Endodermal cell (in vitro differentiated cells): ENCODE data around the gene ARHGEF40. TPM values are rescaled to one million over a fixed set of nuclear protein-coding genes. Genes with fewer than 3 reads are reported as not detected.

ENCODE experiments used
- DNase-seq: peaks from one replicate; pipeline ENCODE4 v3.0.0-alpha.2; 2017
- H3K27ac ChIP-seq: 2 replicates; pipeline ENCODE4 v1.5.1; 2013; ENCODE audit warnings: mild to moderate bottlenecking, low read depth, low read length, moderate library complexity
- H3K27me3 ChIP-seq: 2 replicates; pipeline ENCODE4 v1.6.1; 2013; ENCODE audit warnings: mild to moderate bottlenecking, low read length, moderate library complexity; ENCODE audit not compliant: insufficient read depth, control insufficient read depth, poor library complexity, severe bottlenecking
- H3K36me3 ChIP-seq: 2 replicates; pipeline ENCODE4 v1.7.0; 2013; ENCODE audit warnings: mild to moderate bottlenecking, low read length, moderate library complexity; ENCODE audit not compliant: control insufficient read depth, insufficient read depth
- H3K4me1 ChIP-seq: one replicate; pipeline ENCODE4 v1.7.0; 2013; ENCODE audit warnings: low read length; ENCODE audit not compliant: control insufficient read depth, insufficient read depth
- H3K4me3 ChIP-seq: 2 replicates; pipeline ENCODE4 v1.5.1; 2013; ENCODE audit warnings: mild to moderate bottlenecking, low read length, moderate library complexity
- H3K9ac ChIP-seq: 2 replicates; pipeline ENCODE4 v1.6.1; 2013; ENCODE audit warnings: mild to moderate bottlenecking, low read length, moderate library complexity; ENCODE audit not compliant: poor library complexity, severe bottlenecking; ENCODE audit errors: extremely low read depth
- H3K9me3 ChIP-seq: 2 replicates; pipeline ENCODE4 v1.6.1; 2013; ENCODE audit warnings: mild to moderate bottlenecking, low read length, moderate library complexity; ENCODE audit not compliant: control insufficient read depth
- H3K27ac Mint-ChIP-seq: 2 replicates; pipeline ENCODE4 v1.8.0; 2020; ENCODE audit warnings: mixed read lengths
- H3K27me3 Mint-ChIP-seq: 2 replicates; pipeline ENCODE4 v1.8.0; 2021; ENCODE audit warnings: mild to moderate bottlenecking, mixed read lengths; ENCODE audit not compliant: insufficient read depth
- H3K36me3 Mint-ChIP-seq: 2 replicates; pipeline ENCODE4 v1.8.0; 2020; ENCODE audit warnings: low read depth, mixed read lengths
- H3K4me1 Mint-ChIP-seq: 2 replicates; pipeline ENCODE4 v1.8.0; 2020; ENCODE audit warnings: mixed read lengths
- H3K4me3 Mint-ChIP-seq: 2 replicates; pipeline ENCODE4 v1.8.0; 2020; ENCODE audit warnings: mild to moderate bottlenecking, moderate library complexity, mixed read lengths
- H3K9me3 Mint-ChIP-seq: 2 replicates; pipeline ENCODE4 v1.8.0; 2020; ENCODE audit warnings: mild to moderate bottlenecking, mixed read lengths
- WGBS, 2 experiments: methylation state at CpG; one replicate each; pipeline versions ENCODE4 v1.1.5 to v1.1.7; 2013; ENCODE audit warnings: missing lambda C conversion rate in 2 of 2, mixed read lengths in 1 of 2; ENCODE audit not compliant: insufficient coverage in 1 of 2, insufficient read length in 1 of 2; 5-methylcytosine and 5-hydroxymethylcytosine counted together
- total RNA-seq, 2 donors: library from RNA; stranded (reverse); fragmentation: NEBNext Ultra II Directional in 1 of 2; extraction: Animal tissue kit (Norgen Biotek cat#: 25700) in 1 of 2; gene quantifications; 2 replicates in 1 of 2; 3 replicates in 1 of 2; pipeline ENCODE4 v1.2.1, GENCODE V29; 2021
- TF ChIP-seq, protein P1 (sequence below): fragments of 200-600 bp; sonication (generic); conservative IDR thresholded peaks from 2 replicates; pipeline ENCODE4 v1.5.0; 2021; ENCODE audit warnings: antibody characterized with exemption, mild to moderate bottlenecking

ARHGEF40 gene
- total RNA-seq, 2 donors from 2014 or later, result 71.1 to 73.5 TPM

DNA sequence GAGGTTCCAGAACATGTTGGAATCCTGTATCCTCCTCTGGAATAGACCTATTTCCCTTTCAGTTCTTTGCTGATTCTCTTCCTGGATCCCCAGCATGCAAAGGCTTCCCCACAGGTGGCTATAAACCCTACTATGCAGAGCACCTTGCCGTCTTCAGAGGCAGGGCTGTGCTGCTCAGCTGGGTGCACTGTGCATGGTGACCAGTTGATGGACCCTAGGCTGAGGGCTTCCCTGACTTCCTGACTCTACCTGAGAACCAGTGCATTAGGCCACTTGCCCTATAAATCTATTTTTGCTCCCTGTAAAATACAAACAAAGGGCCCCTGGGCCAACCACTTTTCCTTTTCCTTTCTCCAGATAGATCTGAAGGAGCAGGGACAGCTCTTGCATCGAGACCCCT lies 14.3 kb downstream of the ARHGEF40 start:
- Mint-ChIP-seq H3K27me3 (no peaks in the 10 kb centered on the region), H3K9me3 (no peaks in the 10 kb centered on the region), H3K4me1 (no peaks in the 10 kb centered on the region), H3K27ac (no peak overlapping the region), H3K36me3 (peaks cover 76% of the 10 kb centered on the region), H3K4me3 (no peak overlapping the region)
- 93 to 94% methylated on average over 2 of the region's 2 CpGs for WGBS, 2 experiments
- Histone ChIP-seq H3K9ac (no peak overlapping the region), H3K4me3 (no peak overlapping the region), H3K4me1 (no peaks in the 10 kb centered on the region), H3K9me3 (no peaks in the 10 kb centered on the region), H3K36me3 (peaks cover 85% of the 10 kb centered on the region), H3K27me3 (no peaks in the 10 kb centered on the region), H3K27ac (no peak overlapping the region)
- TF ChIP-seq, protein P1, sequence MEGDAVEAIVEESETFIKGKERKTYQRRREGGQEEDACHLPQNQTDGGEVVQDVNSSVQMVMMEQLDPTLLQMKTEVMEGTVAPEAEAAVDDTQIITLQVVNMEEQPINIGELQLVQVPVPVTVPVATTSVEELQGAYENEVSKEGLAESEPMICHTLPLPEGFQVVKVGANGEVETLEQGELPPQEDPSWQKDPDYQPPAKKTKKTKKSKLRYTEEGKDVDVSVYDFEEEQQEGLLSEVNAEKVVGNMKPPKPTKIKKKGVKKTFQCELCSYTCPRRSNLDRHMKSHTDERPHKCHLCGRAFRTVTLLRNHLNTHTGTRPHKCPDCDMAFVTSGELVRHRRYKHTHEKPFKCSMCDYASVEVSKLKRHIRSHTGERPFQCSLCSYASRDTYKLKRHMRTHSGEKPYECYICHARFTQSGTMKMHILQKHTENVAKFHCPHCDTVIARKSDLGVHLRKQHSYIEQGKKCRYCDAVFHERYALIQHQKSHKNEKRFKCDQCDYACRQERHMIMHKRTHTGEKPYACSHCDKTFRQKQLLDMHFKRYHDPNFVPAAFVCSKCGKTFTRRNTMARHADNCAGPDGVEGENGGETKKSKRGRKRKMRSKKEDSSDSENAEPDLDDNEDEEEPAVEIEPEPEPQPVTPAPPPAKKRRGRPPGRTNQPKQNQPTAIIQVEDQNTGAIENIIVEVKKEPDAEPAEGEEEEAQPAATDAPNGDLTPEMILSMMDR, result no peak
- DNase-seq, result no peak

DNA sequence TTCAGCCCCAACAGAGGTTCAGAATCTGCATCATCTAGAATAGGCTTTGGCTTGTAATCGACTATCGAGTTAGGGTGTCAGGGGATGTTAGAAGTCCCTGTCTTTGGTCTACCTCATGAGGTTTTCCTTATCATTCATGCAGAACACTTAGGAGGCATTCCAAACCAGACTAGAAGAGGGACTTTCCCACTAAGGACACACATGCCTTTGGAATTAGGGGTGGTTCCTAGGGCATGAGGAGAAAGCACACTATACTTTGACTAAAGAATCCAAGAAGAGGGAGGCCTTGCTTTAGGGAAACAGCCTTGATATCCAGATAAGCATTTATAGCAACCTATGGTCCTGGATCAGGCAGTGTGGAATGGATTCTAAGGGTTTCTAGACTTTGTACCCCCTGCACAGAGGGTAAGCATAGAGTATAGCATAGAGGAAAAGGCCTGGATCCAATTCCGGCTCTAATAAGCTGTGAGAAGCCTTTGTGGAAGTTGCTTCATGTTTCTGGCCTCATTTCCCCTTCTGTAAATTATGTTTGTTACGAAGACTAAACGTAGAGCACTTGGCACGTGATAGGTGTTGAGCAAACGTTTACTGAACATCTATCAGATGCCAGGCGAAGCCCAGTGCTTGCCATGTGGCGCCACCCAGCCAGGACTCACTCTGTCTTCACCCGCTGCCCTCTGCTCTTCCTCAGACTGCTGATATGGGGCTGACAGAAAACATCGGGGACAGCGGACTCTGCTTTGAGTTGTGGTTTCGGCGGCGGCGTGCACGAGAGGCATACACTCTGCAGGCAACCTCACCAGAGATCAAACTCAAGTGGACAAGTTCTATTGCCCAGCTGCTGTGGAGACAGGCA lies 15.1 kb downstream of the ARHGEF40 start:
- Histone ChIP-seq H3K4me3 (no peak overlapping the region), H3K4me1 (no peaks in the 10 kb centered on the region), H3K9ac (no peak overlapping the region), H3K9me3 (no peaks in the 10 kb centered on the region), H3K27me3 (no peaks in the 10 kb centered on the region), H3K36me3 (peaks cover 85% of the 10 kb centered on the region), H3K27ac (no peak overlapping the region)
- no peak overlapping the region for H3K4me3 Mint-ChIP-seq
- TF ChIP-seq, protein P1, result no peak
- 93 to 96% methylated on average over 17 of the region's 17 CpGs for WGBS, 2 experiments
- H3K27me3 Mint-ChIP-seq, result no peaks in the 10 kb centered on the region
- no peaks in the 10 kb centered on the region for H3K9me3 Mint-ChIP-seq
- no peak for DNase-seq
- H3K4me1 Mint-ChIP-seq, result no peaks in the 10 kb centered on the region
- H3K36me3 Mint-ChIP-seq, result peaks cover 75% of the 10 kb centered on the region
- H3K27ac Mint-ChIP-seq, result no peak overlapping the region

DNA sequence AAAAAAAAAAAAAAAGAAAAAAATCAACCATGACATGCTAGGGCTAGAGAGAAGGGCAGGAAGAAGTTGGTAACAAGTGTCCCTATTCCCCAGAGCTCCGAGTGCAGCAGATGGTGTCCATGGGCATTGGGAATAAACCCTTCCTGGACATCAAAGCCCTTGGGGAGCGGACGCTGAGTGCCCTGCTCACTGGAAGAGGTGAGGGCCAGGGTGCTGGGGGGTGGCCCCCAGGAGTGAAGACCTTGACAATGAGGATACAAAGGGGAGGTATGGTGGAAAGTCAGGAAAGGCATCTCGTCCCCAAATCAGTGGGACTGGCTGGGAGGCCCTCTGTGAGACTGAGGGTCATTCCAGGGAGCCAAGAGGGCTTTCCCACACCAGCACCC lies 16.8 kb downstream of the ARHGEF40 start:
- no peak overlapping the region for H3K9ac ChIP-seq
- H3K36me3 ChIP-seq, result peaks cover 88% of the 10 kb centered on the region
- Mint-ChIP-seq H3K27me3 (no peaks in the 10 kb centered on the region), H3K4me3 (no peak overlapping the region), H3K27ac (no peak overlapping the region), H3K4me1 (no peaks in the 10 kb centered on the region), H3K36me3 (peaks cover 75% of the 10 kb centered on the region), H3K9me3 (no peaks in the 10 kb centered on the region)
- 96 to 98% methylated on average over 4 of the region's 4 CpGs for WGBS, 2 experiments
- no peaks in the 10 kb centered on the region for H3K9me3 ChIP-seq
- DNase-seq, result no peak
- peak overlapping the region; percentile 78 for H3K27ac ChIP-seq
- no peaks in the 10 kb centered on the region for H3K4me1 ChIP-seq
- TF ChIP-seq, protein P1, result no peak
- H3K27me3 ChIP-seq, result no peaks in the 10 kb centered on the region
- no peak overlapping the region for H3K4me3 ChIP-seq
